CD4-positive, alpha-beta T cell treated with Interleukin-10 for 1 hour (primary cell): ENCODE results near the gene OCA2.
"Not testable (repeated sequence)": the region's sequence is repeated elsewhere in the genome, so short reads cannot be mapped to it uniquely, and the experiment has no call there.

ENCODE experiments used
- DNase-seq: peaks from one replicate; pipeline ENCODE4 v3.0.0-alpha.2; 2020

The OCA2 gene

DNA sequence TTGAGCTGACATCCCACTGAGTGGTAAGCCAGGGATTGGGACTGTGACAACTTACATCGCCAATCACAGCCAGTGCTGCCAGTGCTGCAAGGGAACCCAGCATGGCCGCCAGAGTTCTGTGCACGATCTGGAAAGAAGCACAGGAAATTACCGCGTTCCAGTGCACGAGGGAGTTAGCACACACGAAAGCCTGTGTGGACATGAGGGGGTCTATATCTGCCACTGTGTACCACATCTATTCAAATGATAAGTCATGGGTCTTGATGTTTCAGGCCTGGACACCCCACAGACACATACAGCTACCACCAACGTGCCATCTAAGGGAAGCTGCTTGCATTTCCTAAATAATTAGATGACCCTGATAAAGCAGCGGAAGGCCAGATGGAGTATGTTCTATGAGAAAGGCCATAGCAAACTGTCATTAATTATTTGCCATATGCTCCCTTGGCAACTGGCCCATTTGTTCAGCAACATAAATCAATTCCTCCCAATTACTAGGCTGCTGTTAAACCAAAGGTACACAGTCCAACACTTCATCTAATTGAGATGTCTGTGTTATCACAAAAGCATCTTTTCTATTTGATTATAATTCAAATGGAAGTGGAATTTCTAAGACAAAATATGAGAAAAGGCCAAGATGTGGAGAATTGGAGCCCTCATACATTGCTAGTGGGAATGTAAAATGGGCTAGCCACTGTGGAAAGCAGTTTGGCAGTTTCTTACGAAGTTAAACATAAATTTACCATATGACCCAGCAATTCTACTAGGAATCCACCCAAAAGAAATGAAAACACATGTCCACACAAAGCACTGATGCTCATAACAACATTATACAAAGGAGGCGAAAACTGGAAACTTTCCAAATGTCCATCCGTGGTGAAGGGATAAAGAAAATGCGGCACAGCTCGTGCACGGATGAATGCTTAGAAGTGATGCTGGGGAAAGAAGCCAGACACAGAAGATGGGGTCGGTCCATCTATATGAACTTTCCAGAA, 108.3 kb downstream of the OCA2 start:
- DNase-seq = no peak

DNA sequence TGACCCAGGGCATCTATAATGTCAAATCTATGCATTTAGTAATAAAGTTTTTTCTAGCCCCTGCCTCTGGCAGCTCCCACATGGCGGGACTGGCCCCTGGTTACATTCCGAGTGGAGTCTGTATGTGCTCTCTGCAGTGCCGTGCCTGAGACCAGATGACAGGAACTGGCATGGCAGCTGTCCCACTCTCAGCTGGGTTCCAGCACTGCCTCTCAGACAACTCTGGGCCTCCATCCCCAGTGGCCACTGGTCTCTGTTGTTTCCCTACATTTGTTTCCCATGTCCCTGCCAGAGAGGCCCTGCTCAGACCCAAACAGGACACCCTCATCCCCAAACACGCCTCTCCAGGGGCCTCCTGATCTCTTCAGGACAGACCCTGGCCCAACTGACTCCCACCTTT, 109.3 kb downstream of the OCA2 start:
- no peak for DNase-seq

DNA sequence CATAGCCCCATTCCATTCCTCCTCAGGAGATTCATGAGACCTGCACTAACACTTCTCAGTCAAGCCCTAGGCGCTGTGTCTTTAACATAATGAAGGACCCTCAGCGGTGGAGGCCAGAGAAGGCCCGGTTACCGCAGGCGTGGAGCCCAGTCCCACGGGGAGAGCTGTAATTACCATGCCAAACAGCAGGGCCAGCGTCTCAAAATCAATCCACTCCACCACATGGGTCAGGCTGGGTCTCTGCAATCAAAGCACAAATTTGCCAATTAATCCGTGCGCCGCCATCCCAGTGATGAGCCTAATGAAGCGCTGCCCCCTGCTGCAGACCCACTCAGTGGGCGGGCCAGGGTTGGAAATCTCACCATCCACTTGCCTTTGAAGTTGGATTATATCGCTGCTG, 109.7 kb downstream of the OCA2 start:
- no peak for DNase-seq

DNA sequence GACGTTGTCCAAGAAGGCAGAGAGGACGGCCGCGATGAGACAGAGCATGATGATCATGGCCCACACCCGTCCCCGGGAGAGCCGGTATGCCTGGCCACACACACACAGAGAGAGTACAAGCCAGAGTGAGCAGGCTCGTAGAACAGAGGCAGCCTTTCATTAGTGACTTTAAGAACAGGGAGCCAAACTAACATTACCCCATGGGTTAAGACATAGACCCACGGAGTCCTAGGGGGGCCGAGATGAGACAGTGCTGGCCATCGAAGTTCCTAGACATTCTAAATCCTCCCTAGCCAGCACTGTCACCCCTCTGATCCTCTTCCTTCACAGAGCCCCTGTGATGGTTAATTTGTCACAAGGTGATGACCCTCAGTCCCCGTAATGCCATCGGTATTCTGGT, 114.0 kb downstream of the OCA2 start:
- no peak for DNase-seq

DNA sequence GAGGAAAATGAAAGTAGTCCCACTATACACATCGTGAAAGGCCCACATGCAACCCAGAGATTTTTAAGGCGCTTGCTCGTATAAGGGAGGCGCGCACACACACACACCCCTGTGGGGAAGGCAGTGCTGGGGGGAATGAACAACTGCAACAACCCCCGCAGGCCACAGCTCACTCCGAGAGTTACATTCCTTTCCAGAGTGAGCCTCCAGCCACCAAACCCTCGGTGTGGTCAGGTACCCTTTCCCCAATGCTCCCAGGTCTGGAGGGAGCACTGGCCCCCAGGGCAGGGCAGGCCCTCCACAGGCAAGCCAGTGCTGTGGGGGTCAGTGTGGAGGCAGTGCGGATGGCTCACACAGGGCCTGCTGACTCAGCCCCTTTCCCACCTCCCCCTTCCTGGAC, 115.6 kb downstream of the OCA2 start:
- DNase-seq = no peak

DNA sequence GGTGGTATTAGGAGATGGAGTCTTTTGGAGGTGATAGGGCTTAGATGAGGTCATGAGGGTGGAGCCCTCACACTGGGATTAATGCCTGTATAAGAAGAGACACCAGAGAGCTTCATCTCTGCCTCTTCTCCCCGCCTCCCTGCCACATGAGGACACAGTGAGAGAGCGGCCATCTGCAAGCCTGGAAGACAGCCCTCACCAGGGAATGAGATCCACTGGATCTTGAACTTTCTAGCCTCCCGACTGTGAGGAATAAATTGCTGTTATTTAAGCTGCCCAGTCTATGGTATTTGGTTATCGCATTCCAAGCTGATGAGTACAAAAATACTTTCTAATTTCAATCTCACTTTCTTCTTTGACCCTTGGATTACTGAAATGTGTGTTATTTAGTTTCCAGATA, 121.4 kb downstream of the OCA2 start:
- no peak for DNase-seq

- no peak for DNase-seq
Observed at GRCh38 chr15:27973886-27974285, 125.2 kb downstream of the OCA2 start.

DNA sequence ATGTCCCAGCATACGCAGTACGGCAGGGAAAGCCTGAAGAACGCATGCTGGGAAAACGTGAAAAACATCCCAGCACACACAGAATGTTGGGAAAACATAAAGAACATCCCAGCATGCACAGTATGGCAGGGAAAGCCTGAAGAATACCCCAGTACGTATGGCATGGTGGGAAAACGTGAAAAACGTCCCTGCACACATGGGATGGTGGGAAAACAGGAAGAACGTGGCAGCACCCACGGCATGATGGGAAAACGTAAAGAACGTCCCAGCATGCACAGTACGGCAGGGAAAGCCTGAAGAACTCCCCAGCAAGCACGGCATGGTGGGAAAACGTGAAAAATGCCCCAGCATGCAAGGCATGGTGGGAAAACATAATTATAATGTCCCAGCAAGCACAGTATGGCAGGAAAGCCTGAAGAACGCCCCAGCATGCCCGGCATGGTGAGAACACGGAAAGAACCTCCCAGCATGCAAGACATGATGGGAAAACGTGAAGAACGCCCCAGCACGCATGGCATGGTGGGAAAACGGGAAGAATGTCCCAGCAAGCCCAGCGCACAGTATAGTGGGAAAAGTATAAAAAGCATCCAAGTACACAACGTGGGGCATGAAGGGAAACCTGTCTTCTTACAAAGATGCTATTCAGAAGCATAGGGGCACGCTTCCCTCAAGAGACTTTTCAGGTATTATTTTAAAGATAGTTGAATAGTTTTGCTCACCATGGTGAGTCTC, 128.3 kb downstream of the OCA2 start:
- no peak for DNase-seq

DNA sequence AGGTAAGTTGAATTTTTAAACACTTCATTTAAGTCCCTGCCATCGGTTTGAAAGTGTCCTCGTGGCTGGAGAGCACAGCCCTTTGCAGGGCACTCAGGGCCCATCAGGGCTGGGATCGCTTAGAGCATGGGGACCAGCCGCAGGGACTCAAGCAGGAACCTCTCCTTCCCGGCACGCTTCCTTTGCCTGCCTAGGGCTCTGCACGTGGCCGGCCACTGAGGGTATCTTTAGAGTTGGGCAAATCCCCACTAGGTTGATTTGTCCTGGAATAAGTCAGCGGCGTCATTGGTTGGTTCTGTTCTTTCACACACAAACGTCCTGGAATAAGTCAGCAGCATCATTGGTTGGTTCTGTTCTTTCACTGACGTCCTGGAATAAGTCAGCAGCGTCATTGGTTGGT, 131.6 kb downstream of the OCA2 start:
- no peak for DNase-seq

- no peak for DNase-seq
Observed at GRCh38 chr15:27965546-27965945, 133.6 kb downstream of the OCA2 start.

GRCh38 chr15:27961801-27962200, 137.3 kb downstream of the OCA2 start:
- no peak for DNase-seq

GRCh38 chr15:27958911-27959578, 140.1 kb downstream of the OCA2 start:
- DNase-seq = no peak

- no peak for DNase-seq
Observed at GRCh38 chr15:27956285-27956684, 142.8 kb downstream of the OCA2 start.

- DNase-seq = no peak
Observed at GRCh38 chr15:27955087-27955486, 144.0 kb downstream of the OCA2 start.

DNA sequence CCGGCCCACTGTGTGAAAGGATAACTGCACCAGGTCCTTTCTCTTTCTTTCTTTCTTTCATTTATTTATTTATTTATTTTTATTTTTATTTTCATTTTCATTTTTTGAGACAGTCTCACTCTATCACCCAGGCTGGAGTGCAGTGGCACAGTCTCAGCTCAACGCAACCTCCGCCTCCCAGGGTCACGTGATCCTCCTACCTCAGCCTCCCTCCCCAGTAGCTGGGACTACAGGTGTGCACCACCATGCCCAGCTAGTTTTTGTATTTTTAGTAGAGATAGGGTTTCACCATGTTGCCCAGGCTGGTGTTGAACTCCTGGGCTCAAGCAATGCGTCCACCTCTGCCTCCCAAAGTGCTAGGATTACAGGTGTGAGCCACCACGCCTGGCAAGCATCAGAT, 146.5 kb downstream of the OCA2 start:
- DNase-seq = not testable (repeated sequence)

GRCh38 chr15:27951191-27951890, 147.8 kb downstream of the OCA2 start:
- DNase-seq = no peak

GRCh38 chr15:27949089-27949488, 150.0 kb downstream of the OCA2 start:
- no peak for DNase-seq

- no peak for DNase-seq
Observed at GRCh38 chr15:27939246-27939645, 159.9 kb downstream of the OCA2 start.

GRCh38 chr15:27937851-27938250, 161.3 kb downstream of the OCA2 start:
- no peak for DNase-seq

DNA sequence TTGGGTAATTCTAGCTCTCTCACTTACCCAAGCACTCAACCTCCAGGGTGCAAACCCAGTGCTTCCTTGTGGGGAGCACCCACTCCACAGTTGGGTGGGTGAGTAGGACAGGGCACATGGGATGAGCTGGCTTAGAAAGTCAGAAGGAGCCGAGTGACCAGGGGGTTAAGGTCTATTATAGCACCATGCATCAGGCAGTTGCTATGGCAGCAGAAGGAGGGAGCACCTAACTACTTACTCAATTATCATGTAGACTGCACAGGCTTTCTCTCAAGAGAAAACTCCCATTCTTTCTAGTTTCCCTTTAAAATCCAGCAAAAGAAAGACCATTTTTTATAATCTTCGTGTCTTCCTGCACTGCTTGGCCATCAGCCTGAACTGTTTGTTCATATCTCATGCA, 163.0 kb downstream of the OCA2 start:
- no peak for DNase-seq

GRCh38 chr15:27935328-27935727, 163.8 kb downstream of the OCA2 start:
- DNase-seq = no peak

DNA sequence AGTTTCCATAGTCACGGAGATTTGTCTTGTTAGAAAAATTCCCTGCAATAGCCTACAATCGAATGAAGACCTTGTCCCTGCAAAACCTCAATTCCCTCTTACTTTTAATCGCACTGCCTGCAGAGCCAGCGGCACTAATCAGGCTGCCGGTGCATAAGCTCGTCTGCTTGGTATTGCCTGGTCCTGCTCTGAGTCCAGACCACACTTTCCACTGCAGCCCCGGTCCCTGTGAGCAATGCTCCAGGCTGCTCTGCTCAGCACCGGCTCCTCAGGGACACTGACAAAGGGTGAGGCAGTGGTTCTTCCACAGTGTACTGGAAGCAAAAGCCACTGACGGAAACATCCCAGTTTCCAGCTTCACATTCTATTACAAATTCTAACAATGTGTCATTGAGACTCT, 164.3 kb downstream of the OCA2 start:
- no peak for DNase-seq

GRCh38 chr15:27933562-27933961, 165.6 kb downstream of the OCA2 start:
- DNase-seq = no peak
